BLaER1 (cell line): ENCODE measurements around the gene SERPINB6.

Experiments used
- H3K27ac ChIP-seq: shearing (Covaris generic); formaldehyde crosslinking; 2 replicates; pipeline ENCODE4 v1.8.1; 2022
- H3K27me3 ChIP-seq: shearing (Covaris generic); formaldehyde crosslinking; 2 replicates; pipeline ENCODE4 v1.8.1; 2022
- H3K36me3 ChIP-seq: shearing (Covaris generic); formaldehyde crosslinking; 2 replicates; pipeline ENCODE4 v1.8.1; 2022
- H3K4me1 ChIP-seq: shearing (Covaris generic); formaldehyde crosslinking; 2 replicates; pipeline ENCODE4 v1.8.1; 2022
- H3K4me2 ChIP-seq: shearing (Covaris generic); formaldehyde crosslinking; 2 replicates; pipeline ENCODE4 v1.8.1; 2022
- H3K4me3 ChIP-seq: shearing (Covaris generic); formaldehyde crosslinking; 2 replicates; pipeline ENCODE4 v1.8.1; 2022
- H3K9ac ChIP-seq: shearing (Covaris generic); formaldehyde crosslinking; 2 replicates; pipeline ENCODE4 v1.8.1; 2022
- H3K9me3 ChIP-seq: shearing (Covaris generic); formaldehyde crosslinking; 2 replicates; pipeline ENCODE4 v1.8.1; 2022
- H4K20me1 ChIP-seq: shearing (Covaris generic); formaldehyde crosslinking; 2 replicates; pipeline ENCODE4 v1.8.1; 2022
- Cebpa-rat ChIP-seq: shearing (Covaris generic); IDR thresholded peaks from 2 replicates; pipeline ENCODE4 v1.8.1; 2022

Gene SERPINB6

DNA sequence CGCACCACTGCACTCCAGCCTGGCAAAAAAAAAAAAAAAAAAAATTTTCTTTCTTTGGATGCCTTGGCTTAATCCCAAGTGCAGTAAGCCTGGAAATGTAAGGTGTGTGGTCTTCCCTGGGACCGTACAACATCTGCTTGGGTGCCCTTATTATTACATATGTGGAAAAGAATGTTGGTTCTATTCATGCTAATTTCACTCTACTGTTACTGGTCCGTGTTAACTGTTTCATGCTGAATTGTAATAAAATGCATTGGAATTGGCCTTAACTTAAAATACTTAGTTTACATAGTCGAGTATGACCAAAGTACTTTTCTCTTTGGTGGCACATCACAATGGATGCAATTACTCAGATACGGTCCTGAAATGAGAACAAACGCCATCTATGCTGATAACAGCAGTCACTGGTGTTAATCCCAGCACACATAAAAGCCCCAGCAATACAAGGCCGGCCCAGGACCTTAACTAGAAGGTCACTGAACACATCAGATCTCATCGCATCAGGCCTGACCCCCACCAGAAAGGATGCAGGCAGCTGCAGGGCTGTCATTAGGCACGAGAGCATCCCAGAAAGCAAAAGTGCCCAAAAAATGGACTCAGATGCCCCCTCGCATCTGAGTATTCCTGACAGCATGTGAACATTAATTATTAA lies 1.2 kb downstream of the SERPINB6 start:
- Histone ChIP-seq H3K4me3 (no peak overlapping the region), H3K27ac (no peak overlapping the region), H3K9me3 (peaks cover 22% of the 10 kb centered on the region), H3K9ac (no peak overlapping the region), H3K36me3 (no peaks in the 10 kb centered on the region), H3K4me1 (peaks cover 12% of the 10 kb centered on the region), H3K27me3 (peaks cover 86% of the 10 kb centered on the region), H3K4me2 (no peak overlapping the region), H4K20me1 (peaks cover 10% of the 10 kb centered on the region)
- no peak for TF ChIP-seq Cebpa-rat

DNA sequence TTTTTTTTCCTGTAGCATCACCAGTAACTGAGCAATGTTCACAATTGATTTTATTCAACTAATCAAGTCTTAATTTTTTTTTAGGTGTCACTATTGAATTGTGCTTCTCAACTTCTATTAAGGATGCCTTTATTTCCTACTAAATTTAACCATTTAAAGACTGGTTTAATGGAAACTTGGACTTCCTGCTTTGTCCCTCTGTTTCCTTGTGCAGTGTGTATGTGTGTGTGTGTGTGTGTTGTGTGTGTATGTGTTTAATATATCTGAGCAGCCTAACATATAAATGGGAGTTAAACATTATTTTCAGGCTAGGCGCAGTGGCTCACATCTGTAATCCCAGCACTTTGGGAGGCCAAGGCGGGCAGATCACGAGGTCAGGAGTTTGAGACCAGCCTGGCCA lies 1.8 kb downstream of the SERPINB6 start:
- H3K36me3 ChIP-seq: no peaks in the 10 kb centered on the region
- peaks cover 10% of the 10 kb centered on the region for H4K20me1 ChIP-seq
- H3K4me1 ChIP-seq: peaks cover 12% of the 10 kb centered on the region
- peaks cover 19% of the 10 kb centered on the region for H3K9me3 ChIP-seq
- no peak overlapping the region for H3K4me2 ChIP-seq
- peaks cover 80% of the 10 kb centered on the region for H3K27me3 ChIP-seq
- H3K9ac ChIP-seq: no peak overlapping the region
- no peak overlapping the region for H3K4me3 ChIP-seq
- H3K27ac ChIP-seq: no peak overlapping the region
- no peak for TF ChIP-seq Cebpa-rat

DNA sequence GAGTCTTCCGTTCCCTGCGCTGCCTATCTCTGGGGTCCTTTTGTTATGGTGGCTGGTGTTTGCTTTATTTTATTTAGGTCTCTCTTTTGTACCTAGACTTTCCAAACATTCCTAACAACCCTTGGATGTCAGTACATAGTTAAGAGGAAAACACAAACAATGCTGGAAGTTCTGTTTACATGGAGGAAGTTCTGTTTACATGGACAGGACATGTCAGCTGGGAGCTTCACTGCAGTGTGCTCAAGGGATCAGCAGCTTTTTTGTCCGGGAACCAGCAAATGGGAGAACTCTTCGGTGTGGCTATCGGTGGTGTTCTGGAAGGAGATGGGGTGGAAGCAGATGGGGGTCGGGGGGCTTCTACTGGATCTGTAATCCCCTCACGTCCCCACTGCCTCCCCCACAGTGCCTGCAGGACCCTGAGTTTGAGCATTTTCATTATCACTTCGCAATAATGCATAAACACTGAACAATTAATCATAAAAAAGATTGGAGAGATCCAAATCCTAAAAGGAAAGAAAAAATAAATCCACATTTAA lies 2.7 kb downstream of the SERPINB6 start:
- Histone ChIP-seq H4K20me1 (peaks cover 10% of the 10 kb centered on the region), H3K9ac (no peak overlapping the region), H3K4me2 (no peak overlapping the region), H3K27me3 (peaks cover 71% of the 10 kb centered on the region), H3K9me3 (peaks cover 17% of the 10 kb centered on the region), H3K4me1 (peaks cover 12% of the 10 kb centered on the region), H3K4me3 (no peak overlapping the region), H3K36me3 (no peaks in the 10 kb centered on the region), H3K27ac (no peak overlapping the region)
- TF ChIP-seq Cebpa-rat: no peak

DNA sequence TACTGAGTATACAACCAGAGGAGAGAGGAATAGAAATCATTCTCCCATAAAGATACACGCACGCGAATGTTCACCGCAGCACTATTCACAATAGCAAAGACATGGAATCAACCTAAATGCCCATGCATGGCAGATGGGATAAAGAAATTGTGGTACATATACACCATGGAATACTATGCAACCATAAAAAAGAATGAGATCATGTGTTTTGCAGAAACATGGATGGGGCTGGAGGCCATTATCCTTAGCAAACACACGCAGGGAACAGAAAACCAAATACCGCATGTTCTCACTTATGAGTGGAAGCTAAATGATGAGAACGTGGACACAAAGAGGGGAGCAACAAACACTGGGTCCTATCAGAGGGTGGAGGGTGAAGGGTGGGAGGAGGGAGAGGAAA lies 3.4 kb downstream of the SERPINB6 start:
- H3K4me1 ChIP-seq: peaks cover 12% of the 10 kb centered on the region
- peaks cover 10% of the 10 kb centered on the region for H3K9me3 ChIP-seq
- H4K20me1 ChIP-seq: peaks cover 10% of the 10 kb centered on the region
- H3K27me3 ChIP-seq: peaks cover 64% of the 10 kb centered on the region
- no peaks in the 10 kb centered on the region for H3K36me3 ChIP-seq
- TF ChIP-seq Cebpa-rat: no peak
- H3K4me3 ChIP-seq: no peak overlapping the region
- no peak overlapping the region for H3K9ac ChIP-seq
- no peak overlapping the region for H3K27ac ChIP-seq
- no peak overlapping the region for H3K4me2 ChIP-seq

DNA sequence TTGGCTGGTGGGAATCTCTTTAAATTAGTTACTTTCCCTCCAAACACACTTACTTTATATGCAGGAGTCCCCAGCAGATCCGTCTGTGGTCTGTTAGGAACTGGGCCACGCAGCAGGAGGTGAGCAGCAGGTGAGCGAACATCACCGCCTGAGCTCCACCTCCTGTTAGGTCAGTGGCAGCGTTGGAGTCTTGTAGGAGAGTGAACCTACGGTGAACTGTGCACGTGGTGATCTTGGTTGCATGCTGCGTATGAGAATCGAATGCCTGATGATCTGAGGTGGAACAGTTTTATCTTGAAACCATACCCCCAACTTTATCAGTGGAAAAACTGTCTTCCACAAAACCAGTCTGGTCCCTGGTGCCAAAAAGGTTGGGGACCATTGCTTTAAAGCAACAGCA lies 5.0 kb downstream of the SERPINB6 start:
- no peak overlapping the region for H3K27ac ChIP-seq
- H3K9ac ChIP-seq: no peak overlapping the region
- H4K20me1 ChIP-seq: peaks cover 10% of the 10 kb centered on the region
- H3K4me1 ChIP-seq: peaks cover 5% of the 10 kb centered on the region
- H3K4me3 ChIP-seq: no peak overlapping the region
- H3K27me3 ChIP-seq: peaks cover 48% of the 10 kb centered on the region
- no peak overlapping the region for H3K4me2 ChIP-seq
- no peak for TF ChIP-seq Cebpa-rat
- no peaks in the 10 kb centered on the region for H3K36me3 ChIP-seq
- no peaks in the 10 kb centered on the region; the same call in 1 of the 2 replicates for H3K9me3 ChIP-seq

DNA sequence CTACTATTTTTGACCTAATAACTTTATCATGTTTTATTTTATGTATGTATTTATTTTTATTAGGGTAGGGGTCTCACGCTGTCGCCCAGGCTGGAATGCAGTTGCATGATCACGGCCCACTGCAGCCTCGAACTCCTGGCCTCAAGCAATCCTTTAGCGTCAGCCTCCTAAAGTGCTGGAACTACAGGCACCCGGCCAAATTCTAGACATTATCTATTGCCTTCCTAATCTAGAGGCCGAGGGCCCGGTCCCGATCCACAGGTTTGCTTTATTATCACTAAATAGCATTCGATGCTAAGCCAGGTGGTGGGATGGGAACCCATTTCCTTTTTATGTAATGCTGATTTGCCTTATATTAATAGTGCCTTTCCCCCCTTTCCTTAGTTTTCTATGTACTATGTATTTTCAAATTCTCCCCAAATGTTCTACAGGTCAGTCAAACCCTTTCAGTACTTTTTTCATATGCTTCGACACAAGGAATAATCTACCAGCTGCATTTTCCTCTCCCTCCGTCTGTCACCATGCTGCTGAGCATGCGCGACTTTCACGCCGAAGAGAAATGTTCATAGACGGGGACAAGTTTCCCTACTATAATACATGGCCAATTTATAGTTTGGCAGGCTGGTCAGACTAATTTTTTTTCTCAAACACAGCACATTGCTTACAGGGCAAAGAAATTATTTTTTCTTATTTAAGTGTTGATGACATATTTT lies 6.4 kb downstream of the SERPINB6 start:
- TF ChIP-seq Cebpa-rat: no peak
- Histone ChIP-seq H4K20me1 (no peaks in the 10 kb centered on the region), H3K4me2 (no peak overlapping the region), H3K4me1 (no peaks in the 10 kb centered on the region), H3K36me3 (no peaks in the 10 kb centered on the region), H3K9ac (no peak overlapping the region), H3K9me3 (no peaks in the 10 kb centered on the region; the same call in 1 of the 2 replicates), H3K4me3 (no peak overlapping the region), H3K27me3 (peaks cover 34% of the 10 kb centered on the region), H3K27ac (no peak overlapping the region)

DNA sequence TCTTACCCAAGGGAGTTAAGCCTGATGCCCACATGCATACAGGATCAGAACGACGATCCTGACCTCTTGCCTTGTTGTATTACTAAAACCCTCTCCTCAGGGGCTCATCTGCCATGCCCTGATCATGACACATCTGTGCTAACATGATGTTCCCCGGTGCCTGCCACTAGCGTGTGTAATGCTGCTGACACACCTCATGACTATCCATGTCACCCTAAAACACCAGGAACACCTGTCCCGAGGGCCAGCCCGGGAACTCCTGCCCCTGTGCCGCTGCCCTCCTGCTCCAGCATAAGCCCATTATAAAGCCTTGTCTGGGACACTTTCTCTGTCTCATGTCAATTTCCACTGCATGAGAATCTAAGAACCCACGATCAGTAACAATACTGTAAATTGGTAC lies 7.6 kb downstream of the SERPINB6 start:
- Histone ChIP-seq H3K4me3 (no peak overlapping the region), H3K27ac (no peak overlapping the region), H4K20me1 (no peaks in the 10 kb centered on the region), H3K9ac (no peak overlapping the region), H3K4me1 (peaks cover 2% of the 10 kb centered on the region), H3K4me2 (no peak overlapping the region), H3K9me3 (no peaks in the 10 kb centered on the region; the same call in 1 of the 2 replicates), H3K36me3 (no peaks in the 10 kb centered on the region), H3K27me3 (peaks cover 22% of the 10 kb centered on the region)
- no peak for TF ChIP-seq Cebpa-rat

DNA sequence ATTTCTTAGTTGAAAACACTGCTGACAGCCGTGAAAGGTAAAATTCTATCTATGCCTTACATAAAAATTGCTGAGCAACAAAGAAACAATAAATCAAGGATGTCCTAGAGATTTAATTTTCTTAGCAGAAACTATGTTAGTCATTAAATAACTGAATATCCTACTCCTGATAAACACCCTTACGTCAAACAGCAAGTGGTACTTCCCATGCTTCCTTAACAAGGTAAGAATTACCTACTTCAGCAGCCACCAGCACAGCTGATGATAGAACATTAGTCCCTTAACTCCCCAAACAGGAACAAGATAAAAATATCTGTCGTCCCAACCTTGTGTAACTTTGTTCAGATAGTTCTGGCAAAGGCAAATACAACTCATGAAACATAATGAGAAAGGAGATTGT lies 8.7 kb downstream of the SERPINB6 start:
- H3K4me3 ChIP-seq: no peak overlapping the region
- no peak overlapping the region for H3K27ac ChIP-seq
- no peak for TF ChIP-seq Cebpa-rat
- no peaks in the 10 kb centered on the region for H3K9me3 ChIP-seq
- no peaks in the 10 kb centered on the region for H3K36me3 ChIP-seq
- H3K27me3 ChIP-seq: peaks cover 12% of the 10 kb centered on the region
- no peak overlapping the region for H3K4me2 ChIP-seq
- no peaks in the 10 kb centered on the region for H4K20me1 ChIP-seq
- no peak overlapping the region for H3K9ac ChIP-seq
- H3K4me1 ChIP-seq: peaks cover 13% of the 10 kb centered on the region

DNA sequence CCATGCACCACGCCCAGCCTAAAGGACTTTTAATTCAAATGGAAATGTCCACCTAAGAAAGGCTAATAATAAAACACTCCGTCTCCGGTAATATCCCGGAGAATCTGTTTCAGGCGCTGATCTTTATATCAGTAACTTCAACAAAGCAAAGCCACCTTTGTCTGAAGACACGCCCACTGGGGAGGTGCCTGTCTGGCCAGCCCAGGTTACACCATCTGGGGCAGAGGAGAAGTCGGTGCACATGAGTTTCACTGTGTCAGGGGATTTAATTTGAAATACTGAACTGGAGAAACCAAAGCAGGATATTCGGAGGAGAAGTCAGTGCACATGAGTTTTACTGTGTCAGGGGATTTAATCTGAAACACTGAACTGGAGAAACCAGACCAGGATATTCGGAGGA lies 9.4 kb downstream of the SERPINB6 start:
- H3K4me1 ChIP-seq: peaks cover 19% of the 10 kb centered on the region
- H3K27me3 ChIP-seq: peaks cover 9% of the 10 kb centered on the region
- no peak overlapping the region for H3K4me2 ChIP-seq
- no peak overlapping the region for H3K27ac ChIP-seq
- no peak overlapping the region for H3K9ac ChIP-seq
- H3K9me3 ChIP-seq: no peaks in the 10 kb centered on the region
- H3K36me3 ChIP-seq: no peaks in the 10 kb centered on the region
- H4K20me1 ChIP-seq: no peaks in the 10 kb centered on the region
- TF ChIP-seq Cebpa-rat: no peak
- no peak overlapping the region for H3K4me3 ChIP-seq

DNA sequence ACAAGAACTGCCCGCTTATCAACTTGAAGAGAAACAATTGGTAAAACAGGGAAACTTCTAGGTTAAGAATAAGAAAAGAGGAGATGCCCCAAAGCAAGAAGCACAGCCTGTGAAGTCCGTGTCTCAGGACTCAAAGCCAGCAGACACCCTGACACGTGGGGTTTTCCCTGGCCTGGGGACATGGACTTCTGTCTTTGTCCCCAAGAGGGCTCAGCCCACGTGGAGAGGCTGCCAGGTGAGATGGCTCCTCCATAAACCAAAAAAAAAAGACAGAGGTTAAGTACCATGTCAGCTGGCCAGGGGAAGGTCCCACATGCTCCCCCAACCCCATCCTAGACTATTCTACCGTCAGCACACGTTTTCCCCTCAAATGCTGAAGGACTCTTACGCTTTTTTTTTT lies 9.9 kb downstream of the SERPINB6 start:
- H4K20me1 ChIP-seq: no peaks in the 10 kb centered on the region
- H3K9me3 ChIP-seq: no peaks in the 10 kb centered on the region
- no peak overlapping the region for H3K27ac ChIP-seq
- peaks cover 21% of the 10 kb centered on the region for H3K4me1 ChIP-seq
- no peak overlapping the region for H3K4me3 ChIP-seq
- H3K9ac ChIP-seq: no peak overlapping the region
- no peak overlapping the region for H3K4me2 ChIP-seq
- TF ChIP-seq Cebpa-rat: no peak
- H3K36me3 ChIP-seq: no peaks in the 10 kb centered on the region
- peaks cover 4% of the 10 kb centered on the region; the same call in 1 of the 2 replicates for H3K27me3 ChIP-seq
